EL (cell line): ENCODE results near the gene SLC49A3.

Experiments
- DNase-seq: peaks from one replicate; pipeline ENCODE4 v3.0.0-alpha.2; 2016

SLC49A3 gene

DNA sequence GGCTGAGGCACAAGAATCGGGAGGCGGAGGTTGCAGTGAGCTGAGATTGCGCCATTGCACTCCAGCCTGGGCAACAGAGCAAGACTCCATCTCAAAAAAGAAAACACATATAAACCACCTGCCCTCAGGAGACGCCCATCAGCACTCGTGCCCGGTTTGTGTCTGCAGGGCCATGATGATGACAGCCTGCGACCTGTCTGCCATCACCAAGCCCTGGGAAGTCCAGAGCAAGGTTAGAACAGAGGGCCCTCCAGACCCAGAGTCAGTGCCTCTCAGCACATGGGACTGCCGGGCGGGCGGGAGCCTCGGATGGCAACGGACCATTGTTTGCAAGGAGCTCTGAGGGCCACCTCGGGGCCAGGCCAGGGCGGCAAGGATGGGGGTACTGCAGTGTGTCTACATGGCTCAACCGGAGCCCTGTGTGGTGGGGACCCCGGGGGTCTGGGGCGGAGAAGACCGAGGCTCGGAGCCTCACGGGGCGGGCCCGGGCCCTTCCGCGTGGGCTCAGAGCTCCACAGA, 24.2 kb downstream of the SLC49A3 start:
- DNase-seq, result no peak

DNA sequence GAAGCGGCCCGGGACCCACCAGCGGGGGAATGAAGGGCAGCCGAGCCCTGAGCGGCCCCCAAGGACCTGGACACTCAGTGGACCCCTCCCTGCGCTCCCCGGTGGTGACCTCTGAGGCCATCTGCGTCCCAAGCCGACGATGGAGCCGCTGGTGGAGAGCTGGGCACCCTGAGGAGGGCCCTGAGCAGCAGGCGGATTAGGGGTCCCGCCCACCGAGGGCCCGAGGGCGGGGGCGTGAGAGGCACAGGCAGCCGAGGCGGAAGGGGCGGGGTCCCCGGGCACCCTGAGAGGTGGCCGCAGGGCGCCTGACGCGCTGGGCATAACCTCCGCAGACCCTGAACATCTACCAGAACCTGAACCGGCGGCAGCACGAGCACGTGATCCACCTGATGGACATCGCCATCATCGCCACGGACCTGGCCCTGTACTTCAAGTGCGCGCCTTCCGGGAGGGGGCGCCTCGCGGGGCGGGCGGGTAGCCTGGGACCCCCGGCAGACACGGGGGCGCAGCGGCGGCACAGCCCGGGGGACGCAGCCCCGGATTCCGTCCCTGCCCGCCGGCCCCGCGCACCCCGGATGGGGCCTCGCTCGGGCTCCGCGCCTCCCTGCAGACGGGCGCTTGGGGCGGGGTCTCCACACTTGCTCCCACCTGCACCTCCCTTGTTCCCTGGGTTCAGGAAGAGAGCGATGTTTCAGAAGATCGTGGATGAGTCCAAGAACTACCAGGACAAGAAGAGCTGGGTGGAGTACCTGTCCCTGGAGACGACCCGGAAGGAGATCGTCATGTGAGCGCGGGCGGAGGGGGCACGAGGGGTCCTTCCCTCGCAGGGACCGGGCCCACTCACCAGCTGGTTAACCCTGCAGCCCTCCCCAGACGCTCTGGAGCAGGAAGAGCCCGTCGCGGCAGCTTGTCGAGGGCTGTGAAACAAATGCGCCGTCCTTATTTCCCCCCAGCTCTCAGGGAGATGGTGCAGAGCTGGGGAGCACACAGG, 25.2 kb downstream of the SLC49A3 start:
- DNase-seq, result no peak

DNA sequence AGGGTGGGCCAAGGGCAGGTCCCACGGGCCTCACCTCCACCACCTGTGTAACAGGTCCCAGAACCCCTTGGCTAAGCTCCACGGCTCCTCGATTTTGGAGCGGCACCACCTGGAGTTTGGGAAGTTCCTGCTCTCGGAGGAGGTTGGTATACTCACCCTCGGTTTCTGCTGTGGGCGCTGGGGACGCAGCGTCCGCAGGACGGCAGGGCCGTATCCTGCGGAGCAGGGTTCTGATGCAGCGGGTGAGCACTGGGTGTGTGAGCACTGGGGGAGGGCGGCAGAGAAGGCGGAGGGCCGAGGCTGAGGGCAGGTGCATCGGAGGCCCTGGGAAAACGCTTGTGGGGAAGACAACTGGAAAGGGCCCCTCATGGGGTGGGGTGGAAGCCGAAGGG, 25.9 kb downstream of the SLC49A3 start:
- no peak for DNase-seq

DNA sequence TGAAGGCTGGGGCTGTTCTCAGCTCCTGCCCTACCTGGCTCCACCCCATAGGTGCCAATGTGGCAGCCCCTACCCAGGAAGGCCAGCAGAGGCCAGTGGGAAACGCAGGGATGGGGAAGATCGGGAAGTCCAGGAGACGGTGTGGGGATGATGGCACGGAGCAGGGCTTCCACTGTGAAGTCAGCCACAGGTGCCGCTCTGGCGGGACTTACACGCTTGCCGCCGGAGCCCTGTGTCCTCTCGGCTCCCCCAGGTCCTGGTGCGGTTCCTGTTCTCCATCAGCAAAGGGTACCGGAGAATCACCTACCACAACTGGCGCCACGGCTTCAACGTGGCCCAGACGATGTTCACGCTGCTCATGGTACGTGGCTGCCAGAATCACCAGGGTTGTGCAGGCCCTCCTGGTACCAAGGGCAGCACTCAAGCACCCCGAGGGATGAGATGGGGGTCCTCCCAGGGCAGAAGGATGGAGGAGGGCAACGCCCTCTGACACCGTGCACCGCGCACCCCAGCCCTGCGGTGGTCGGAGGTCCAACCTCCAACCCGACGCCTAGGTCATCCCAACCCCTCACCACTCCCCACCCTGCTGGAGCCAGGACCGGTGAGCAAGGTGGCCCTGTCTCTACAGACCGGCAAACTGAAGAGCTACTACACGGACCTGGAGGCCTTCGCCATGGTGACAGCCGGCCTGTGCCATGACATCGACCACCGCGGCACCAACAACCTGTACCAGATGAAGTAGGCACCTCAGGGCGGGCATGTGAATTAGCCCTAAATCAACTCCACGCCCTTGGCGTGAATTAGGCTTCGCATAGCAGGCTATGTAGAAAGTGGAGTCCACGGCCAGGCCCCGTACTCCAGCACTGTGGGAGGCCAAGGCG, 26.8 kb downstream of the SLC49A3 start:
- no peak for DNase-seq

DNA sequence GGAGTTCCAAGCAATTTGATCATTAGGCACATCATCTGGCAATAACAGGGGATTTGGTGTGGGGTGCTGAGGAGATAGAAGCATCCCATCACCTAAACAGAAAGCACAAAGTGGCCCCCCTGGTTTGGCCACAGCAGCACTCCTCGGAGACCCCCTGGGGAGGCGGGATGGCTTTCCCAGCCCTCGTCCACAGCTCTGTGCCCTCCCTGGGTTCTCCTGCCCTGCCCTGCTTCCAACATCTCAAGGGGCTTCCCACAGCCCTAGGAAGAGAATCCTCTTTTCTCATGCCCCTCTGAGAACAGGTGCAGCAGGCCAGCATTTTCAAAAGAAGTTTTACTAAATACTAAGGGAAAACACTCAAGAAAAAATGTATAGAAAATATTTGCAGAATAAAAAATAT, 27.7 kb downstream of the SLC49A3 start:
- DNase-seq, result no peak

DNA sequence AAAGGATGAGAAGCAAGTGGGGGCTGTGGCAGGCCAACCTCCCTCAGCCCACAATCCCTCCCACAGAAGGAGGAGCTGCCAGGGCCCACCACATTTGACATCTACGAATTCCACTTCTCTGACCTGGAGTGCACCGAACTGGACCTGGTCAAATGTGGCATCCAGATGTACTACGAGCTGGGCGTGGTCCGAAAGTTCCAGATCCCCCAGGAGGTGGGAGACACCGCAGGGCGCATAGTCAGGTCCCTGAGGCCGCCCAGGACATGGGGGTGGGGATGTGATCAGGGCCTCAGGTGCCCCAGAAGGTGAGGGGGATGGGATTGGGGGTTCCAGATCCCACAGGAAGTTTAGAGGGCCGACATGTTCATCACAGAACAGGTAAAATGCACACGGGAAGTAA, 28.6 kb downstream of the SLC49A3 start:
- DNase-seq, result no peak

DNA sequence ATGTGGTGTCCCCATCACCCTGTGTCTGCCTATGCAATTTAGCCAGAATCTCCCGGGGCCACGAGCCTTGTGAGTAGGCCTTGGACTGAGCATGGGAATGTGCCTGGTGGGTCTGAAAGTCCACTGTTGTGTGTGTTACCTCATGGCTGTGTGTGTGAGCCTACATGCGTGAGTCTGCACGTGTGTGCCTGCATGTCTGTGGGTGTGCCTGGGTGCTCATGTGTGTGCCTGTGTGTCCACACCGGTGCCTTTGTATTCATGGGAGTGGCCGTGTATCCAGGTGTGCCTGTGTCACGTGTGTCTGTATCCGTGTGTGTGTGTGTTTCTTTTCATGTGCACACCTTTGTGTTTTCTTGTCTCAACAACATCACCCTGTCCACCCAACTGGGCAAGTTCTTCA, 29.1 kb downstream of the SLC49A3 start:
- no peak for DNase-seq

DNA sequence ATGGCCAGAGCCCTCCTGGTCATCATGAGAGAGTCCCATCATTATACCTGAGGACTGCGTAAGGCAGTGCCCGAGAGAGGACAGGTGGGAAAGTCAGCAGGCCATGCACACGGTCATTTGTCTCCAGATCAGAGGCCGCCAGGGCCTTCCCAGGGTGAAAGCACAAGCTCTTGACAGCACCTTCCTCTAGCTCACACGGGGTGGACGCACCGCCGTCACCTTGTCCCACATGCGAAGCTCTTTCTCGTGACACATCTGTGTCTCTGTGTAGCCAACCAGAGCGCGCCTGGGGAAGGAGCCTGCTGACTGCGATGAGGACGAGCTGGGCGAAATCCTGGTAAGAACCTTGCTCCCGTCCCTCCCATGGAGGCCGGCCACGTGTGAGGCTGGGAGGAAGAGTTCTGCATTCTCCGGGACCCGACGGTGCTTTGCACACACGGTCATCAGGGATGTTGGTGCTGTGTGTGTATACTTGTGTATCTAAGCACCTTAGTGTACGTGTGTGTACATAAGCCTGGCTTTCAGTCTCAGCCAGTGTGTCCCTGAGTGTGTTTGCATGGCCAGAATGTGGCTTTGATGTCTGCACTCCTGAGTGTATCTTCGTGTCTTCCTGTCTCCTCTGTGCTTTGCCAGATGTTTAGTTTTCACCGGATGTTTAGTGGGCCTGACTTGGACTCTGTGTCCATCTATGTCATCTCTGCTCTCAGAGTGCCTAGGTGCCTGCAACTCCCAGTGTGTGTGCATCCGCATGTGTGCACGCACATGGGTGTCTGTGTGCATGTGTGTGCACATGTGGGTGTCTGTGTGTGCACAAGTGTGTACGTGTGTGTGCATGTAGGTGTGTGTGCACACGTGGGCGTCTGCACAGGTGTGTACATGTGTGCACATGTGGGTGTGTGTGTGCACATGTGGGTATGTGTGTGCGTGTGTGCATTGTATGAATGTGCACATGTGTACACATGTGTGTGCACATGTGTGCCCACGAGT, 30.0 kb downstream of the SLC49A3 start:
- DNase-seq, result no peak

DNA sequence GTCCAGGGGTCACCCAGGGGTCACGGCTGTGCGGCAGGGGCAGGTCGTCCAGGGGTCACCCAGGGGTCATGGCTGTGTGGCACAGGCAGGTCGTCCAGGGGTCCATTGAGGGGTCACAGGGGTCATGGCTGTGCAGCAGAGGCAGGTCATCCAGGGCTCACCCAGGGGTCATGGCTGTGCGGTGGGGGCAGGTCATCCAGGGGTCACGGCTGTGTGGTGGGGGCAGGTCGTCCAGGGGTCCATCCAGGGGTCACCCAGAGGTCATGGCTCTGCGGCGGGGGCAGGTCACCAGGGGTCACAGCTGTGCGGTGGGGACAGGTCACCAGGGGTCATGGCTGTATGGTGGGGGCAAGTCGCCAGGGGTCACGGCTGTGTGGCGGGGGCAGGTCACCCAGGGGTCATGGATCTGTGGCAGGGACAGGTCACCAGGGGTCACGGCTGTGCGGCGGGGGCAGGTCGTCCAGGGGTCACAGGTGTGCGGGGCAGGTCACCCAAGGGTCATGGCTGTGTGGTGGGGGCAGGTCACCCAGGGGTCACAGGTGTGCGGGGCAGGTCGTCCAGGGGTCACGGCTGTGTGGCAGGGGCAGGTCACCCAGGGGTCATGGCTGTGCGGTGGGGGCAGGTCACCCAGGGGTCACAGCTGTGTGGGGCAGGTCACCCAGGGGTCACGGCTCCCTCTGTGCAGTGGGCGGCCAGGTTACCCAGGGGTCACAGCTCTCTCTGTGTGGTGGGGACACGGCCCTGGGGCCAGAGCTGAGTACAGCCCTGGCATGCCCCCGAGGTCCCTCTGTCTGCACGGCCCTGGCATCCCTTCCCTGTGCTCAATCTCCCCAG, 30.9 kb downstream of the SLC49A3 start:
- DNase-seq, result no peak

DNA sequence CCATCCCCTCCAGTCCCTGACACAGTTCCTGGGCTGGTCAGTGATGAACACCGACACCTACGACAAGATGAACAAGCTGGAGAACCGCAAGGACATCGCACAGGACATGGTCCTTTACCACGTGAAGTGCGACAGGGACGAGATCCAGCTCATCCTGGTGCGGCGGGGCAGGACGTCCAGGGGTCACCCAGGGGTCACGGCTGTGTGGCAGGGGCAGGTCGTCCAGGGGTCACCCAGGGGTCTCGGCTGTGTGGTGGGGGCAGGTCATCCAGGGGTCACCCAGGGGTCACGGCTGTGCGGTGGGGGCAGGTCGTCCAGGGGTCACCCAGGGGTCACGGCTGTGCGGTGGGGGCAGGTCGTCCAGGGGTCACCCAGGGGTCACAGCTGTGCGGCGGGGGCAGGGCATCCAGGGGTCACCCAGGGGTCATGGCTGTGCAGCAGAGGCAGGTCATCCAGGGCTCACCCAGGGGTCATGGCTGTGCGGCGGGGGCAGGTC, 31.6 kb downstream of the SLC49A3 start:
- no peak for DNase-seq

DNA sequence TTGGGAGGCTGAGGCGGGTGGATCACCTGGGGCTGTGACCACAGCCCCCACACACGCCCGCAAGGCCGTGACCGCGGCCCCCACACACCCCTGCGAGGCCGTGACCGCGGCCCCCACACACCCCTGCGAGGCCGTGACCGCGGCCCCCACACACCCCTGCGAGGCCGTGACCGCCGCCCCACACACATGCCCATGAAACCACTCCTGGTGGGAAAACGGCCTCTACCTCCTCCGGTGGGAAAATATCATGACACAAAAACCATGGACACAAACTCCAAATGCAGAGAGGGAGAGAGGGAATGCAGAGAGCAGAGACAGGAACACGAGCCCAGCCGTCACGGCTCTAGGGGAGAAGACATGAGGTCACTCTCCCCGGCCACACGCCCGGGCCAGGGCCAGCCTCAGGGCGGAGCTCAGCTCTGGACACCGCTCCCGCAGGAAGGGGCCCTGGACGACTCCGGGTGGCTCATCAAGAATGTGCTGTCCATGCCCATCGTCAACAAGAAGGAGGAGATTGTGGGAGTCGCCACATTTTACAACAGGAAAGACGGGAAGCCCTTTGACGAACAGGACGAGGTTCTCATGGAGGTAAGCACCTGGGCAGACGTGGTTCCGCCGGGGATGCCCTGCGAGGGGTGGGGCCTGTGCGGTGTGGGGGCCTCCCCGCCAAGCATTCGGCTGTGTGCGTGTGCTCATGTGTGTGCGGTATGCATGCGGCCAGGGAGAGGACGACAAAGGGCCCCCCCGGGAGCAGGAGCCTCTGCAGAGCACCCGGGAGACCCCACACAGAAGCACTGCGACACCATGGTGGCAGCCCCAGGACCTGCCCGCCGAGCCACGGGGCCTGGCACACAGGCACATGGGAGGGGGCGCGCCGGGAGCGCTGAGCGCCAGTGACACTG, 32.3 kb downstream of the SLC49A3 start:
- DNase-seq, result no peak

DNA sequence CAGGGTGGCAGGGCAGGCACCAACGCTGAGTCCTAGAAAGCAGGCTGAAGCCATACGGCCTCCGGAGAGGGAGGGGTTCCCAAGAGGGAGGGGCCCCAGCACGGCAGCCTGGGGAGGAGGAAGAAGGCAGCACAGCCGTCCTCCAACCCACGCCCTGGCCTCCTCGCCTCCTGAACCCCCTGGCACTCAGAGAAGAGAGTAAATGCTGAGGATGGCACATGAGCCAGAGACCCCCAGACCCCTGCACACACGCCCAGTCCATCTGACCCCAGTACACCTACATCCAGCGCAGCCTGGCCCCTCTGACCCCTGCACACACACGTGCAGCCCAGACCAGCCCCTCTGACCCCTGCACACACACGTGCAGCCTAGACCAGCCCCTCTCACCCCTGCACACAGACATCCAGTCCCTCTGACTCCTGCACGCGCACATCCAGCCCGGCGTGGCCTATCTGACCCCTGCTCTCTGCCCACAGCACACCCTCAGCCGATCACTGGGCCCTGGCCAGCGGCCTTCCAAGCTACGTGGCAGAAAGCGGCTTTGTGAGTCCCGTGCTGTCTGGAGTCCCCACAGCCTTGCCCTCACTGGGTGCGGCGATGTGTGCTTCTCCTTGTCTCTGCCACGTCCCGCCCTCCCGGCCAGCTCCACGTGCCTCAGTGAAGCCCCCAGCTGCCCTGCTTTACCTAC, 33.3 kb downstream of the SLC49A3 start:
- no peak for DNase-seq

DNA sequence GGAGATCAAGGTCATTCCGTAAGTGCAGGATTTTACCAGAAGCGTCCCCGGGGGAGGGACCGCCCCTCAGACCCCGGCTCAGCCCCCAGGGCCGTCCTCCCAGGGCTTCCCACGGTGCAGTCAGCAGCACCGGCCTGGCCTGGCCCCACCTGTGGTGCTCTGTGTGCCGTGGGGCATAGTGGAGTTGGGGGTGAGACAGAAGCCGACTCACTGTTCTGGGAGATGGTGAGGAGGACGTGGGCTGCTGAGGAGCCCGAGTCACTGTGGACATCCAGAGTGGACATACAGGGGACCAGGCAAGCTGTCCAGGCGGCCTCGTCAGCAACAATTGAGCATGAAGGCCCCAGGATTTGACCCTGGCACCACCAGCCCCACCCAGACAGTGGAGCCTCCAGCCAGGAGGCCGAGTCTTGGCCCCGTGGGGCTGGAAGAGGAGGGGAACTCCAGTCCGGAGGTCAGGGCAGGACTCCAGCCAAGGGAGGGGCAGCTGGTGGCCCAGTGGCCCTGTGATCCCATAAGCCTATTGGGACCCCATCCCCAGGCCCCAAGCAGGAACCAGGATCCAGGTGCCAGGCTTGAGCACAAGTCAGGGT, 34.0 kb downstream of the SLC49A3 start:
- no peak for DNase-seq

DNA sequence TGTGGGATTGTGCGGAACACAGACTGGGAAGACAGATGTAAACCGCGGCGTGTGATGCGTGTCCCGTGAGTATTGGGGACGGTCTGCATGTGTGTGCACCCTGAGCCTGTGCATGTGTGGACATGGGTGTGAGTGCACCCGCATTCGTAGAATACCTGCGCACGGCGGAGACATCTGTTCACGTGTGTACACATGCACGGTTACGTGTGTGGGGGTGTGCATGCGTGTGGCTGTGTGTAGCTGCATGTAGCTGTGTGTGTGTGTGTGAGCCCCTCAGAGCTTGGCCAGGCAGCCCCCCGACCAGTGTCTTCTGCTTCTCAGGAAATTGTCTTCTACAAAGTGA, 34.5 kb downstream of the SLC49A3 start:
- no peak for DNase-seq

DNA sequence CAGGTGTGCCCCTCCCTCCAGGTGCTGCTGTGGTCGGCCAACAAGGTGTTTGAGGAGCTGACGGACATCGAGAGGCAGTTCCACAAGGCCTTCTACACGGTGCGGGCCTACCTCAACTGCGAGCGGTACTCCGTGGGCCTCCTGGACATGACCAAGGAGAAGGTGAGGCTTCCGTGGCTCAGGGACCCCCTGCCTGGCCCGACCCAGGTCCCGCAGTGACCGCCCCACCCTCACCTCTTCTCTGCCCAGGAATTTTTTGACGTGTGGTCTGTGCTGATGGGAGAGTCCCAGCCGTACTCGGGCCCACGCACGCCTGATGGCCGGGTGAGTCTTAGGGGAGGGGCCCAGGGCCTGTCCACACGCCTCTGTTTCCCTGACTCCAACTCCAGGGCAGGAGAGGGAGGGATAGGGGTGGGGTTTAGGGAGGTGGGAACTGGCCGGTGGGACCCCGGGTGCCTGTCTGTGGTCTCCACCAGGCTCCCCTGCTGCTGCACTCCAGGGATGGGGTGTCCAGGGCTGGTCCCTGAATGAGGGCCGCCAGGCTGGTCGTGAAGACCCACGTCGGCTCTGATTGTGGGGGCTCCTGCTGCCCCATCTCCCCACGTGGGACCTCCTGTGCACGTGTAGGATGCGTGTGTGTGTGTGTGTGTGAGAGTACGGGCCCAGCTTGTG, 35.0 kb downstream of the SLC49A3 start:
- DNase-seq, result no peak

DNA sequence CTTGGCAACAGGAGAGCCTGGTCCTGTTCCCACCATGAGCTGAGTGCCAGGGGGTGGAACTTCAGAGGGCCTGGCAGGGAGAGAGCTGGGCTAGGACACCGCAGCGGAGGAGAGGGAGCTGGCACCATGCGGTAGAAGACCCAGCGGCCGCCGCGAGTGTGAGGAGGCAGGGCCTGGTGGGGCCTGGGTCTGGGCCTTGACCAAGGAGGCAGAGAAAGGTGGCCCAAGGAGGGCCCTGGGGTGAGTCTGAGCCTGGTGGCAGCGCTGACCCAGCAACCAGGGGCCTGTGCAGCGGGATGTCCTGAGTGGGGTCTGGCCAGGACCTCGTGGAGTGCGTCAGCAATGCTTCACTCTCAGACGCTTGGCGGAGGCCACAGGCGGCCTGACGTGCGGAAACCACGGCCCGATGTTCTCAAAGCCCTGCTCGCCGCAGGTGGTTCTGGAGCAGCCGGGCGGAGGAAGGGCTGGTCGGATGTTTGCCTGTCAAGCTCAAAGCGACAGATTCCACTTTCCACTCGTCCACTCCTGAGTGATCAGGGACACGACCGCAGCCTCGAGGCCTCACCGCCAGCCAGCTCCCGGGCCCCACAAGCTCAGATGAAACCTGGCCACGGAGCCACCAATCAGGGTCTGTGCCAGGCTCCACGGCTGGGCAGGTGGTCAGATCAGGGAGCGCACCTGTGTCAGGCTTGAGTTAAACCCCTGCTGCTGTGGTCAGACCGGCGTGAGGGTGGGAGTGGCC, 35.7 kb downstream of the SLC49A3 start:
- DNase-seq, result no peak

DNA sequence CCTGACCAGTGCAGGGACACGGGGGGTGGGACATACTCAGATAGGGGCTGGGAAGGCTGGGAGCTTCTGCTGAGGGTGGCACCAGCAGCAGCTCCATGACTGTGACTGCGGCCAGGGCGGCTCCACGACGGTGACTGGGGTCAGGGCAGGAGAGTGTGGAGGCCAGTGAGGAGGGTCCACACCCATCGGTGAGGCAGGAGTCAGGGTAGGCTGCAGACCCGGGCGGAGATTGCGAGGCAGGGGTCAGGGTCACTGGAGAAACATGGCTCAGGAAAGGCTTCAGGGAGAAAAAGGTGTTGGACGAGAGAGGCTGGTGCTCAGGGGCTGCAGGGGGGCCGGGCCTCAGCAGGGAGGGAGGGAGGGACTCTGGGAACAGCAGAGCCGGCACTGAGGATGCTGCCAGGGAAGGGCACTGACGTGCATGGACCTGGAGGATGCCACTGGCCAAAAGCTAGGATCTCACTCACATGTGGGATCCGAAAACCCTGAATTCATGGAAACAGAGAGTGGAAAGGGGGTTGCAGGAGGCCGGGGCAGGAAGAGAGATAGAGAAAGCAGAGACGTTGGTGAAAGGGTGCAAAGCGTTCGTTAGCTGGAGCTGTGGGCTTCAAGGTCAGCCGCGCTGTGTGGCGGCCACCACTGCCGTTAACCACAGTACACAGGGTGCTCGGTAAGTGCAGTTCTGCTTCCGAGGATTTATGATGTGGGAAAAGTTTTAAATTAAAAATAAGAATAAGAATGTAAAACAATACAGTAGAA, 36.9 kb downstream of the SLC49A3 start:
- no peak for DNase-seq
